NCI-H526 (cell line): ENCODE measurements around the gene KIFC3.
A peak's percentile ranks its signal among the peaks of the same experiment; 100 is the strongest.
"Not testable (repeated sequence)": the region's sequence is repeated elsewhere in the genome, so short reads cannot be mapped to it uniquely, and the experiment has no call there.

Experiments used
- DNase-seq, 2 experiments: peaks; one replicate each; lab custom pipeline; 2025; lab: John Stamatoyannopoulos, UW

KIFC3 gene, protein sequence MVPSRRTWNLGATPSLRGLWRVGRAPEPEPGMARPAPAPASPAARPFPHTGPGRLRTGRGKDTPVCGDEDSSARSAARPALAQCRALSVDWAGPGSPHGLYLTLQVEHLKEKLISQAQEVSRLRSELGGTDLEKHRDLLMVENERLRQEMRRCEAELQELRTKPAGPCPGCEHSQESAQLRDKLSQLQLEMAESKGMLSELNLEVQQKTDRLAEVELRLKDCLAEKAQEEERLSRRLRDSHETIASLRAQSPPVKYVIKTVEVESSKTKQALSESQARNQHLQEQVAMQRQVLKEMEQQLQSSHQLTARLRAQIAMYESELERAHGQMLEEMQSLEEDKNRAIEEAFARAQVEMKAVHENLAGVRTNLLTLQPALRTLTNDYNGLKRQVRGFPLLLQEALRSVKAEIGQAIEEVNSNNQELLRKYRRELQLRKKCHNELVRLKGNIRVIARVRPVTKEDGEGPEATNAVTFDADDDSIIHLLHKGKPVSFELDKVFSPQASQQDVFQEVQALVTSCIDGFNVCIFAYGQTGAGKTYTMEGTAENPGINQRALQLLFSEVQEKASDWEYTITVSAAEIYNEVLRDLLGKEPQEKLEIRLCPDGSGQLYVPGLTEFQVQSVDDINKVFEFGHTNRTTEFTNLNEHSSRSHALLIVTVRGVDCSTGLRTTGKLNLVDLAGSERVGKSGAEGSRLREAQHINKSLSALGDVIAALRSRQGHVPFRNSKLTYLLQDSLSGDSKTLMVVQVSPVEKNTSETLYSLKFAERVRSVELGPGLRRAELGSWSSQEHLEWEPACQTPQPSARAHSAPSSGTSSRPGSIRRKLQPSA

DNA sequence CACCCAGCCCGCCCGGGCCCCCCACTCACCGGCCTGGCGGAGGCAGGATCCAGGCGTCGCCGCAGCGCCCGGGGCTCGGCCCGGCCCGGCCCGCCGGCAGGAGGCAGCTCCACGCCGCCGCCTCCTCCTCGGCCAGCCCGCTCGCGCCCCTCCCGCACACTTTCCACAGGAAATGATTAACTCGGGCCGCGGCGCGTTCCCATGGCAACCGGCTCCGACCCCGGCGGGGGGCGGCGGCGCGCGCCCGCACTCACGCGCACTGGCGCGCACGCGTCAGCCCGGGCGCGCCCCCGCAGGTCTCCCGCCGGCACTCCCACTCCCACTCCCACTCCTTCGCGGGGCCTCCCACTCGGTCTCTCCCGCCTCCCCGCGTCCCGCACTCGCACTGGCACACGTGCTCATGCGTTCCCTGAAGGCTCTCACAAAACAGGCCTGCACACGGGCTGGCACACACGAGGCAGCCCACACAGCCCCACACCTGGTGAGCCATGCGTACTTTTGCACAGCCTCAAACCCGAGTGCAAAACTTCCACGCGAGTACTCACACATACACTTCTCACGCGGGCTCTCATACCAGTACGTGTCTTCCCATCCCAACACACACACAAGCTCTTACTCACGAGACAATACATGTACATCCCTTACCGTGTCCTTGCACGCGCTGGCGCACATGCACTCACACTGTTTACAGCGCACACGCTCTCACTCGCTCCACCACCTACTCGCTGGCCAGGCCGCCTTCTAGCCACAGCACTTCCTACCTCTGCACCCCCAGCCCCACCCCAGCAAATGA, at the start of gene KIFC3:
Gene KIFC3 (minus strand): TSS at position 151 of the 793 bp plus-strand sequence. CDS start 4,248 bp downstream, outside the sequence.
- DNase-seq, result peak in 1 of 2 experiments; percentile 68

DNA sequence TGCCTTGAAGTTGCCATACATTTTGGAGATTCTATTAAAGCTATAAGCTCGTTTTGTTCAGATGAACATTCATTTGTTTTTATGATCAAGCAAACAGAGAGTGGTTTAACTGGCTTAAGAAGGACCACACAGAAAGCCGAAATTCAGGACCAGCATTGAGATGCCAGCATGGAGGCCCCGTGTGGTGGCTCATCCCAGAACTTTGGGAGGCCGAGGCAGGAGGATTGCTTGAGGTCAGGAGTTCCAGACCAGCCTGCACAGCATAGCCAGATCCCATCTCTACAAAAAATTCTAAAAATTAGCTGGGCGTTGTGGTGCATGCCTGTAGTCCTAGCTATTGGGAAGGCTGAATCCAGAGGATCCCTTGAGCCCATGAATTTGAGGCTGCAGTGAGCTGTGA, 45.9 kb upstream of the KIFC3 start:
- no peak for DNase-seq

DNA sequence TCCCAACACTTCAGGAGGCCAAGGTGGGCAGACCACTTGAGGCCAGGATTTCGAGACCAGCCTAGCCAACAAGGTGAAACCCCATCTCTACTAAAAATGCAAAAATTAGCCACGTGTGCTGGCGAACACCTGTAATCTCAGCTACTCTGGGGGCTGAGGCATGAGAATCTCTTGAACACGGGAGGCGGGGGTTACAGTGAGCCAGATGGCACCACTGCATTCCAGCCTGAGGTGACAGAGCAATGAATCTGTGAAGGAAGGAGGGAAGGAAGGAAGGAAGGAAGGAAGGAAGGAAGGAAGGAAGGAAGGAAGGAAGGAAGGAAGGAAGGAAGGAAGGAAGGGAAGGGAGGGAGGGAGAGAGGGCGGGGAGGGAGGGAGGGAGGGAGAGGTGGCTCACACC, 44.6 kb upstream of the KIFC3 start:
- DNase-seq, result not testable (repeated sequence)

DNA sequence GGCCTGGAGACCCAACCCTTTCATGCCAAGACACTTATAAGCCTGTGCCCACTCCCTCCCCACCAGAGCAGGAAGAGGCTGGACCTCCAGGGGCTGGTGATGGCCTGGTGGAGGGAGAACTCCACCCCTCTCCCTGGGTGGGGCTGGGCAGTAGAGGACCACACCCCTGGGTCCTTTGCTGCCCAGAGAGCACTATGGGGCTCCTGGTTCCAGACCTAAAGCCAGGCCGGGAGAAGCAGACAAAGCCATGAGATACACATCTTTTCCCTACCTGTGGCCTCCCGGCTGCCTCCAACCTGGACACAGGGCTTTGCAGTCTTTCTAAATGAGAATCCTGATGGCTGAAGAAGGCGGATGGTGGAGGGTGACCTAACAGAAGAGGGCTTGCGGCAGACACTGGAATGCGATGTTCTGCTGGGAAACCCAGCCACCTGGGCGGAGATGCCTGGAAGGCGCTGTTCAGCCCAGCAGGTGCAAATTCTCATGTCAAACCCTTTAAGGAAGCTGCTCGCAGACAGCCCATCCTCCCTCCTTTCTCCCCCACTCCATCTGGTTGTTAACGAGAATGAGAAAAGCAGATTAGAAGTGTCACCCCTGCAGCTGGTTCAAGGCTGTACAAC, 43.9 kb upstream of the KIFC3 start:
- peak in 1 of 2 experiments; percentile 13 for DNase-seq

DNA sequence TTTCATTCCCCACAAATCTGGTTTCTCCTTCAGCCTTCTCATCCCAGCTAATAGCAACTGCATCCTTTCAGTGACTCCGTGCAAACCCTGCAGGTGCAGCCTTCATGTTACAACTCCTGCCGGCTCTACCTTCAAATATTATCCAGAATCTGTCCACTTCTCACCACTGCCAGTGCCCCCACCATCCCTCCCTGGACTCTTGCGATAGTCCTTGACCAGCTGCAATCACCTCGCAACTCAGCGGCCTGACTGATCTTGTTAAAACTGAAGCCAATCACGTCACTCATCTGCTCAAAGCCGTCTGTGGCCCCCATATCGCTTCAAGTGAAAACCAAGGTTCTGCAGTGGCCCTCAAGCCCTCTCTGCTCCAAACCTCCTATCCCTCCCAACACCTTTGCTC, 42.8 kb upstream of the KIFC3 start:
- DNase-seq, result no peak

DNA sequence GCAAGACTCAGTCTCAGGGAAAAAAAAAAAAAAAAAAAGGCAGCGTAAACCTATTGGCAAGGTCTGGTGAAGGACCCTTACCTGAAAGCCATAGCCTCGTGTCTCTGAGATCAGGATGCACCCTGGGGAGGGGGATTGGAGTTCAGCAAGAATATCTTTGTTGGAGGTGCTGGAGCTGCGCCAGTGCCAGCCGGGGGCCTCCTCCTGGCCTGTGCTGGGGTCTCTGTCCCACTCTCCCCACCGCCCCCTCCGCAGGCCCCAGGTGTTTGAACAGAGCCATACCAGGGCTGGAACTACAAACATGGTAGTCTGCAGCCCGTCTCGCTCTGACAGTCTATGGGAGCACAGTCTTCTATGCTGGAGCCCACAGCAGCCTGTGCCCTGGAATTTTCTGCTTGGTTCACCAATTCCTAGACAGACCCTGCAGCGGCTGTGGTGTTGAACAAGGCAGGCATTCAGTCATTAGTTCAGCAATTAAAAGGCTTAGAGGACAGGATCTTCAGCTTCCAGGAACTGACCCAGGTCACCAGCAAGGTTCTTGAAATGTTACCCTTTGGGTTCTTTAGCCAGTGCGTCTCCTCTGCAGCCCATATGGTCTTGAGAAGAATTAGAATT, 42.2 kb upstream of the KIFC3 start:
- DNase-seq, result no peak

DNA sequence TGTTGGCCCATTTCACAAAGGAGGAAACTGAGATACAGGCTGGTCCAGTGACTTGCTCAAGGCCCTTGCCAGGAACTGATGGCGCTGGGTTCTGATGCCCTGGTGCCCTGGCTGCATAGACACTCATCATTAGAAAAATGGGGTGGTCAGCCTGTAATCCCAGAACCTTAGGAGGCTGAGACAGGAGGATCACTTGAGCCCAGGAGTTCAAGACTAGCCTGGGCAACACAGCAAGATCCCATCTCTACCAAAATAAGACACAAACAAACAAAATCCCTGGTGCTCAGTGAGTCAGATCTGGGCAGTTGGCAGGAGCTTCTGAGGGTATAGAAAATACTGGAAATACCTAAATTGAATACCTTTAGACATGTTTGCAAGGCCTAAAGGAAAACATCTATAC, 41.1 kb upstream of the KIFC3 start:
- no peak for DNase-seq

DNA sequence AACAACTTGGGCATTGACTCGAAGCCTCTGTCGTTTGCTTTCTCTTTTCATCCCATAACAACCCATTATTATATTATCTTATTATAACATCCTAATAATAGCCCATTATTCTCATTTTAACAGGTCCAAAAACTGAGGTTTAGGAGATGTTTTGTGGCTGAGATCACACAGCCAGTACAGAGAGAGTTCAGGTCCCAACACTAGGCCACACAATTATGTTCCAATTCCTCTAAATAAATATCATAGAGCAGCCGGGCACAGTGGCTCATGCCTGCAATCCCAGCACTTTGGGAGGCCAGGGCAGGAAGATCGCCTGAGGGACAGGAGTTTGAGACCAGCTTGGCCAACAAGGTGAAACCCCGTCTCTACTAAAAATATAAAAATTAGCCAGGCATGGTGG, 40.3 kb upstream of the KIFC3 start:
- no peak for DNase-seq

DNA sequence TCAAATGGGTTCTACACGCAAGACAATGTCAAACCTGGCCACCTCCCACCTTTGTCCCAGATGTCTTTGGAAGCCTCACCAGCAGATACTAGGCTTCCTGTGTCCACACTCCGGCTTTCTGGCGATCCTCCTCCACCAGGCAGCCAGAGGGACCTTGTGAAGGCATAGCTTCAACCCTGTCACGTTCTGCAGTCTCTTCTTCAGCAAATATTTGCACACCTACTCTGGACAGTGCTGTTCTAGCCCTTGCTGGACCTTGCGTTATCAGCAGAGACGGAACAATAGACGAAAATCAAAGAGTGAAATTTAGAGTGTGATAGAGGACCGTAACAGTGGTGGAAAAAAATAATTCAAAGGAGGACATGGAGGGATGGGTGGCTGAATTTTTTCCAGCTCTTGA, 38.5 kb upstream of the KIFC3 start:
- DNase-seq, result no peak

DNA sequence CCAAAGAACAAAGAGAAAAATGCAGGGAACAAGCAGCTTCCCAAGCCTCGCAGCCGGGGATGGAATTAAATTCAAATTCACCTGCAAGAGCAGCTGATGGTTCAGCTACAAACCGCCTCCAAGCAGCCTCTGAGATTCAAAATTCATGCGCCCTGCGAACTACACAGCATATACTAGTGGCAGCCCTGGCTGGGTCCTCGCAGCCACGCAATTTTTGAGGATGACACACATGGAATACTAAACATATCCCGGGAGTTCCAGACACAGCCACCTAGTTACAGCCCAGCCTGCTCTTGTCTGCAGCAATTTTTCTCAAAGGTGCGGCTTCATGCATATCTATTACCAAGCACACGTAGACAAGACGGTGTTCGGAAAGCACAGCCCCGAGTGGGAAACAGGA, 35.9 kb upstream of the KIFC3 start:
- DNase-seq, result no peak

DNA sequence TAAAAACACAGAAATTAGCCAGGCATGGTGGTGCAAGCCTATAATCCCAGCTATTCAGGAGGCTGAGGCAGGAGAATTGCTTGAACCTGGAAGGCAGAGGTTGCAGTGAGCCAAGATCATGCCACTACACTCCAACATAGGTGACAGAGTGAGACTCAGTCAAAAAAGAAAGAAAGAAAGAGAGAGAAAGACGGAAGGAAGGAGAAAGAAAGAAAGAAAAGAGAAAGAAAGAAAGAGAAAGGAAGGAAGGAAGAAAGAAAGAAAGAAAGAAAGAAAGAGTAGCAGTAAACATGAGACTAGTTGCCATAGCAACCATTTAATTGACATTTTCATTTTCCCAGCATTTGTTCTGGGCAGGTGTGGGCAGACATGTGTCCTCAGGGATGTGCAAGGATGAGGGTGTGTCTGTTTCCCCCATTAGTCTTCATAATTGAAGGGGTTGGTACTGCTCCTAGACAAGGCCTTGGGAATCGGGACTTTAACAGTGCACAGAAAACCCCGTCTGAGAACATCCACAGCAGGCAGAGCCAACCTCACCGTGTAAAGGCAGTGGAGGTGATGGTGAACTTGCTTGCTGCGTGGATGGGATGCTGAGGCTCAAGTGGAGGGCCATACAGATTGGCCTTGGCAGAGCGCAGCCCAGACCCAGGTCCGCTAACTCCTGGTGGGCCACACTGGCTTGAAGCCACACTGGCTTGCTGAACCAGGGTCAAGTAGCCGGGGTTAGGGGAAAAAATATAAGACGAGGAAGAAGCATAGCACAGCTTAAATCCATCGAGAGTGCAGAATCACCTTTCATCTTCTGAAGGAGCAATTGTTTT, 35.2 kb upstream of the KIFC3 start:
- DNase-seq, result no peak

DNA sequence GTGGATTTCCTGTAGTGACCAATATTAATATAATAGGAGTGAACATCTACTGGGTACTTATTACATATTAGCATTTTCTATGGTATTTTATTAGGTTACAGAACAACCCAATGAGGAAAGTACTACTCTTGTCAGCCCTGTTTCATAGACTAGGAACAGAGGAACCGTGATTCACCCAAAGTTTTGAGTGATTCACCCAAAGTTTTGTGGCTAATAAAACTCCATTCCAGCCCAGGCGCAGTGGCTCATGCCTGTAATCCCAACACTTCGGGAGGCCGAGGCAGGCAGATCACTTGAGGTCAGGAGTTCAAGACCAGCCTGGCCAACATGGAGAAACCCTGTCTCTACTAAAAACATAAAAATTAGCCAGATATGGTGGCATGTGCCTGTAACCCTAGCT, 33.1 kb upstream of the KIFC3 start:
- not testable (repeated sequence) for DNase-seq

DNA sequence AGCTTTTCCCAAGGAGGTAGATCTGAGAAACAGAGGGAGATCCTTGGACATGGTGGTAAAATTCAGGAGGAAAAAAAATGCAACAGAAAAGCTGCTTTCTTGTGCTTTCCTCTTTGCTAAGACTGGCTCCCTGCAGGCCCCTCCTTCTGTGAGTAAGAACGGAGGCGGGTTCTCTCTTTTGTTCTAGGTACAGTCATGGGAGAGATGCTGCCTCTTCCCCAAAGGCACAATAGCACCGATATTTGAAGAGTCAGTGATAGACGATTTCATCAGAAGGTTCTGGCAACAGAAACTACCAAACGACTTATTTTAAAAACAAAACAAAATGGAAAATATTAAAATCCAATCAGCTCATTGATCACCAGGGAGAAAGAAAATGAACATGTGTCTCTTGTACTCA, 32.6 kb upstream of the KIFC3 start:
- no peak for DNase-seq

DNA sequence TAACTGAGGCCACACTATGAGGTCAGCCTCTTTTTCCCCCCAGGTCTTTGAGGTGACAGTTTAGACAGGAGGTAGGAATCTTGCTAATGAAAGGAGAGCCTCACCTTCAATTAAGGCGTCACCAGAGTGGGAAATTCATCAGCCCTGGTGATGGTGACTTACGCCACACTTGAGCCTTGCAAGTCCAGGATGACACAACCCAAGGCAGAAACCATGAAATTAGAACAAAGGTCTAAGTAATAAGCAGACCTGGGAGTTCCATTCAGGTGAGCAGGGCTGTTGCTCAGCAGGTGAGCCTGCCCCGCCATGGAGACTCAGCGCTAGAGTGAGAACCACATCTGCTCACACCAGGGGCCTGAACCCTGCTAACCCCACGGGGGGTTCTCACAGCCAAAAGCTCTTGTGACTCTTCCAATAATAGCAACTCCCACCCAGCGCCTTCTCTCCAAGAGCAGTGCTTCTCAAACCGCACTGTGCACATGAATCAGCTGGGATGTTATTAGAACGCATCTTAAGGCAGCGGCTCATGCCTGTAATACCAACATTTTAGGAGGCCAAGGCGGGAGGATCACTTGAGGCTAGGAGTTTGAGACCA, 28.7 kb upstream of the KIFC3 start:
- no peak for DNase-seq

DNA sequence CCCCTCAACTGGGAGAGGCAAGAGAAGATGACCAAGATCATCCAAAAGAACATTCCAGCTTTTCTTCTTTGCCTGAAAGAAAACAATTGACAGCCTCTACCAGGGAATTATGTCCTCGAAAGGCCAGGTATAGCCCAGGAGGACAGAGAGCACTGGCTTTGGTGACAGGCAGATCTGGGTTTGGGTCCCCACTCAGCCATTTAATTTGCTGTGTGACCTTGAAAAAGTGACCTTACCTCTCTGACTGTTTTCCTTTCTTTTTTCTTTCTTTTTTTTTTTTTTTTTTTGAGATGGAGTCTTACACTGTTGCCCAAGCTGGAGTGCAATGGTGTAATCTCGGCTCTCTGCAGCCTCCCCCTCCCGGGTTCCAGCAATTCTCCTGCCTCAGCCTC, 27.7 kb upstream of the KIFC3 start:
- DNase-seq, result no peak

DNA sequence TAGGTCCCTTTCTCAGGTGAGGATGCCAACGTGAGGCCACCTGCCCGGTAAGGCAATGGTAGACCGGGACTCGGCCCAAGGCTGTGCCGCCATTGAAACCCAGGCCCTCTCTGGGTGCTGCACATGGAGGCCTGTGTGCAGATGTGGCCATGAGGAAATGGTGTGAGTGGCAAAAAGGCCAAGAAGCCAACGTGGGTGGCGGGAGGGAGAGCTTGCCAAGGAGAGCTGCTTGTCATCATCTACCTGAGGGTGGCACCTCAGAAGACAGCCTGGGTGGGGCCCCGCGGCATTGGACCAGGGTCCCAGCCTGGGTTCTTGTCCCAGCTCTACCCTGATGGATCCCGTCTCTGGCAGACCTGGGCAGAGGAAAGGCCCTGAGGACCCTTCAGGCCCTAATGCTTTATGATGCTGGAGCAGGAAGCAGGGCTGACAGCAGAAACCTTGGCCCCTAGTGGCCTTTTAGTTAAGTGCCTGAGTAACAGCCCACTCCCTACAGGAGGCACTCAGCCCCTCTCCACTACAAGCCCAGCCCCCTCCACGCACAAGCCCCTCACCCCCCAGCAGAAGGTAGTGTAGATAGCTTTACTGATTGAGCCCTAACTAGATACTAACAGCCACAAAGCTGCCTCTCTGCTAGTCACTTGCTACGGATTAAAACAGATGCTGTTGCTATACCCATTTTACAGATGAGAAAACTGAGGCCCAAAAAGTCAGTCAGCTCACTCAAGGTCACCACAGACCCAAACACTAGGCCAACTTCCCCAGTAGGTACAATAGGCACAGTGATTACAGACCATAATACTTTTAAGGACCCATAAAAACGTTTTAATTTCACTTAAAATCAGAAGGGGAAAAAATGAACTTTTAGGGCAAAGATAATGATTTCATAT, 26.2 kb upstream of the KIFC3 start:
- no peak for DNase-seq

DNA sequence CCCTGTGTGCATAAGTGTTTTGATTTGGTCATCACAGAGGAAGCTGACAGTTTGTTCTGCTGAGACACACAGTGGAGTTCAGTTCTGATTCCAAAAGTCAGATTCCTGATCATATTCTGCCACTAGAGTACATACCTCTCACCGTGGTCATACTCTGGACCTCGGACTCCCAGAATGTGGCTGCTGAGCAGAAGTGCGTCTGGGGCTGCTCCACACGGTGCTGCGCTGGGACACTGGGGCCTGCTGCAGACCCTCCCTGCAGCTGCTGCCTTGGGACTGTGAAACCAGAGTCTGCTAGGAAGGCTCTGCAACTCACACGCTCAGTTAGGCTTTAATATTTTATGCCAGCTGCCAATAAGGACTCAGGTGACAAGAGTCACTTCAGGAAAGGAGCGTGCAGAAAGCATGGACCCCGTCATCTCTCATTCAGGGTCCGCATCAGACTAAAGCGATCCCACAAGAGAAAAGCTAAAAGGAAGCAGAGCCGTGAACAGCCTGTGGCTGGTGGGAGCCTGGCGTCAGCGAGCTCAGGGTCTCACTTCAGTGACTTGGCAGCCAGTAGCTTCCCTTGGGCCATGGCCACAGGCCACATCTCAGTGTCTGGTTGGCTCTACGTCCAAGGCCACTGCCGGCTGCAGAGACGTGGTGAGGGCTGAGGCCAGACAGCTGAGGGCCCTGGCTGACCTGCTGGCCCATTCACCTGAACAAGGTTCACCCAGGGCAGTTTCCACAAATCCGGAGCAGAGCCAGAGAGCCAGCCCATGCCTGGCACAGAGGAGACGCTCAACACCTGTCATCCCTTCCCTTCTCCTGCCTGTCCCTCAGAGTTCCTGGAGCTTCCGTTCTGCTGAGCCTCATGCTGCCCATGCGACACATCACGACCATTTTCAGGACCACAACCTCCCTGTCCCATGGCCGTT, 24.7 kb upstream of the KIFC3 start:
- no peak for DNase-seq

DNA sequence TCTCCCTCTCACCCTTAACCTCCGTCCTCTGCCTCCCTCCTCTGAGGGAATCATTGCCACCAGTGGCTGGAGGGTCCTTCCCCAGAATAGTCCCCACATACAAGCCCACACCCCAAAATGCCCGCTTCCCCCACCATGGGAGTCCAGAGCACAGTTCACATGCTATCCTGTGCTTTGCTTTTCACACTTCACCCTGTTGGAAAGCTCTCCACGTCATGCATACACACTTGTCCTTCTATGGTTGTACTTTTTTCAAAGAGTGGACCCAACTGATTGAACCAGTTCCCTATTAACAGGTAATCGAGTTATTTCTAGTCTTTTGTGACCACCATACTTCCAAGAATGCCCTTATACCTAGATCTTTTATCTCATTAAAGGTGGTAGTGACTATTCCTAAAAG, 23.8 kb upstream of the KIFC3 start:
- DNase-seq, result no peak
